Esophagus muscularis mucosa (tissue), 4 donors: Measurements from ENCODE around the gene BRD2. TPM values are rescaled to one million over a fixed set of nuclear protein-coding genes. Genes with fewer than 3 reads are reported as not detected.
A peak's percentile ranks its signal among the peaks of the same experiment; 100 is the strongest.

Experiments used
- DNase-seq: peaks from one replicate; pipeline ENCODE4 v3.0.0-alpha.2; 2017; ENCODE audit errors: extremely low spot score
- H3K27ac ChIP-seq, 4 donors: fragments of 200-600 bp; sonication (generic); replicated peaks in 1 of 4; 1 replicate in 3 of 4; 2 replicates in 1 of 4; pipeline ENCODE4 v1.5.1; 2016 to 2019; ENCODE audit warnings: mild to moderate bottlenecking in 1 of 4
- H3K27me3 ChIP-seq, 4 donors: fragments of 200-600 bp; sonication (generic); one replicate each; pipeline versions ENCODE4 v1.5.1 to v1.6.0; 2016 to 2019
- H3K36me3 ChIP-seq, 4 donors: fragments of 200-600 bp; sonication (generic); one replicate each; pipeline ENCODE4 v1.5.1; 2016 to 2019
- H3K4me1 ChIP-seq, 4 donors: fragments of 200-600 bp; sonication (generic); one replicate each; pipeline ENCODE4 v1.5.1; 2016 to 2019
- H3K4me3 ChIP-seq, 4 donors: fragments of 200-600 bp; sonication (generic); 1 replicate in 2 of 4; 2 replicates in 2 of 4; pipeline ENCODE4 v1.5.1; 2016 to 2019; ENCODE audit warnings: mild to moderate bottlenecking in 4 of 4, moderate library complexity in 1 of 4
- H3K9me3 ChIP-seq, 4 donors: fragments of 200-600 bp; sonication (generic); 1 replicate in 3 of 4; 2 replicates in 1 of 4; pipeline ENCODE4 v1.5.1; 2016 to 2019
- CTCF ChIP-seq, 3 experiments: fragments of 200-600 bp in 2 of 3; fragments of 450-650 bp in 1 of 3; sonication (generic) in 2 of 3; IDR thresholded peaks; one replicate each; pipeline ENCODE4 v1.5.1; 2017 to 2019; ENCODE audit warnings: antibody characterized with exemption in 3 of 3, mild to moderate bottlenecking in 2 of 3, moderate library complexity in 1 of 3
- EP300 ChIP-seq: sonication (generic); formaldehyde crosslinking; IDR thresholded peaks from one replicate; pipeline ENCODE4 v1.6.1; 2017; ENCODE audit warnings: antibody characterized with exemption
- POLR2A ChIP-seq: fragments of 450-650 bp; IDR thresholded peaks from one replicate; pipeline ENCODE4 v1.6.1; 2017; ENCODE audit warnings: antibody characterized with exemption, moderate library complexity, mild to moderate bottlenecking, low read depth
- POLR2AphosphoS5 ChIP-seq, 2 donors: sonication (generic); formaldehyde crosslinking; IDR thresholded peaks; one replicate each; pipeline ENCODE4 v1.6.1; 2017; ENCODE audit warnings: antibody characterized with exemption in 2 of 2
- WGBS: methylation state at CpG from one replicate; pipeline ENCODE4 v1.1.5; 2018; 5-methylcytosine and 5-hydroxymethylcytosine counted together
- intact Hi-C: fragments of 100-400 bp; cut with DNase I; formaldehyde crosslinking; loops from one replicate; pipeline ENCODE4 v1.15.1; 2023
- total RNA-seq, 4 donors: library from RNA; depleted of rRNA; stranded (reverse); fragments of >200 nt; gene quantifications; one replicate each; pipeline versions ENCODE4 v1.1.0 to v1.2.1, GENCODE V29; 2016

BRD2 gene
- total RNA-seq, 4 donors from 2014 or later: 107 to 148 (median 118) TPM

DNA sequence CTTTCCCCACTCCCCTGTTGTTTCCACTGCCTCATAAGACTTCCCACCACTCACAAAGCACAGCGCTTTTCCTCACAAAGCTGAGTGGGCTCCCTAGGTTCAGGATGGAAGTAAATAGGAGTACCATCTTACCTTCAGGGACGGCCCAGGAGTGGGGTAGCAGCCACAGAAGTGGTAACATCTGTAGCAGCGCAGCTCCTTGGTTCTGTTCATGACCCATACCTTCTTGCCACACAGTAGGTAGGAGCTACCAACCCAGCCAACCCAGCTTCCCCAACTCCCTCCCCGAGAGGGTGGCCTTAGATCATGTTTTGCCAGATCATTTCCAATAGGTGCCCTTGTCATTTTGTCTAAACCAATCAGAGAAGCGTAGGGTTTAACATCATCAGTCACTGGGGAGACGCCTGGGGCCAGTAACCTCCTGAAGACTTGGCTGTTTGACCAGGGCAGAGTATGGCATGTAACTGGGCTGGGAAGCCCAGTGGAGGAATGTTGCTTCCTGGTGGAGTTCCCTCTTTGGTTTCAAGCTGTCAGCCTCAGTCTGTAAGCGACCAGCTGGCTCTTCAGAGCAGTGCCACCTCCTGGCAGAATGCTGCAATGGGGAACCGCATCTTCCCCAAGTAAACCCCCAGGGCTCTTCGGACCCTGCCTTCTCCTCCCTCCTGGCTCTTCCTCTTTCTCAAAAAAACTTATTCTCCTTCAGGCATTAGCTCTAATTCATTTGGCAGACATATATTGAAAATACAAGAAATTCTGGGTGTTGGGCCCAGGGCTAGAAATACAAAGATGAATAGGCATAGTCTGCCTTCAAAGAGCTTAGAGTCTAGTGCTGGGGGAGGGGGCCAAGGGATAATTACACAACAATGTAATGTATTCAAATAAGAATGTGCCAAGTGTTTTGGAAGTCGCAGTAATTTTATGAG is 15.3 kb upstream of the BRD2 start, which contains the start of gene HLA-DMA:
TSS of gene HLA-DMA (minus strand) at position 281 of the 923 bp plus-strand sequence. CDS start at position 220, 61 bp downstream.
- Histone ChIP-seq H3K4me1 (peaks cover 10 to 18% (median 14%) of the 10 kb centered on the region in 4 donors), H3K27ac (peak within 1 kb of the TSS; percentile 72 to 81 (median 78)), H3K9me3 (no peaks in the 10 kb centered on the region), H3K27me3 (no peaks in the 10 kb centered on the region), H3K4me3 (peak within 1 kb of the TSS; percentile 32 to 48 (median 40)), H3K36me3 (no peaks in the 10 kb centered on the region)
- 36% methylated on average over 10 of the region's 10 CpGs for WGBS
- peak; percentile 97 for DNase-seq
- intact Hi-C loops: loop anchor here (2.0 kb wide), 1 partner anchor 18 kb away; no protein-coding TSS in a partner anchor
- TF ChIP-seq EP300 (no peak), POLR2AphosphoS5 (IDR thresholded peaks at IDR 0.05) (peak; percentile 86 to 93), POLR2A (peak; percentile 39), CTCF (IDR thresholded peaks at IDR 0.05) (peak; percentile 83 to 90 (median 89))

- H3K9me3 ChIP-seq: no peaks in the 10 kb centered on the region
- TF ChIP-seq CTCF (IDR thresholded peaks at IDR 0.05): no peak
- TF ChIP-seq POLR2A: no peak
- no peak for TF ChIP-seq POLR2AphosphoS5 (IDR thresholded peaks at IDR 0.05)
- TF ChIP-seq EP300: no peak
- H3K4me1 ChIP-seq: peaks cover 10 to 18% (median 14%) of the 10 kb centered on the region in 4 donors
- no peak overlapping the region for H3K4me3 ChIP-seq
- H3K27me3 ChIP-seq: no peaks in the 10 kb centered on the region
- intact Hi-C loops: loop anchor here (2.0 kb wide), 1 partner anchor 19 kb away; no protein-coding TSS in a partner anchor
- peak; percentile 80 for DNase-seq
- no peaks in the 10 kb centered on the region for H3K36me3 ChIP-seq
- peak overlapping the region in 3 of 4 donors; percentile 72 to 81 (median 77) for H3K27ac ChIP-seq
- WGBS: 78% methylated on average over 4 of the region's 4 CpGs
Observed at GRCh38 chr6:32953775-32954174, 14.6 kb upstream of the BRD2 start.

DNA sequence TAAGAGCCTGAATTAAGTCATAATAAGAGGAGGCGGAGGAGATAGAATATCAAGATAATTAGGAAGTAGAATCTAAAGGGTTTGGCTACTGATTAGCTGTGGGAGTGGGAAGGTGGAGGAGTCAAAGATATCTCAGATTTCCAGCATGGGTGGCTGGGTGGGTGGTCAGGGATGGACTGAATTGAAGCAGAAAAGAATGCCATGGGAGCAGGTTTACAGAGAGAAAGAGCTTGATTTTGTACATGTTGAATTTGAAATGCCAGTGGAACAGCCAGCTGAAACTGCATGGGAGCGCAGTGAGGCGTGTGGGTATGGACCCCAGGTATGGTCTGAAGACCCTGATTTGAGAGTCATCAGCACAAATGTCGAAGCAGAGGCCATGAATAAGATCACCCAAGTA is 14.1 kb upstream of the BRD2 start:
- Histone ChIP-seq H3K4me3 (no peak overlapping the region), H3K27ac (no peak overlapping the region), H3K4me1 (peaks cover 10 to 18% (median 14%) of the 10 kb centered on the region in 4 donors), H3K36me3 (no peaks in the 10 kb centered on the region), H3K27me3 (no peaks in the 10 kb centered on the region), H3K9me3 (no peaks in the 10 kb centered on the region)
- intact Hi-C loops: no loop called here
- TF ChIP-seq EP300: no peak
- no peak for TF ChIP-seq CTCF (IDR thresholded peaks at IDR 0.05)
- no peak for TF ChIP-seq POLR2AphosphoS5 (IDR thresholded peaks at IDR 0.05)
- TF ChIP-seq POLR2A: no peak
- DNase-seq: peak; percentile 64
- WGBS: 85% methylated on average over 4 of the region's 4 CpGs

DNA sequence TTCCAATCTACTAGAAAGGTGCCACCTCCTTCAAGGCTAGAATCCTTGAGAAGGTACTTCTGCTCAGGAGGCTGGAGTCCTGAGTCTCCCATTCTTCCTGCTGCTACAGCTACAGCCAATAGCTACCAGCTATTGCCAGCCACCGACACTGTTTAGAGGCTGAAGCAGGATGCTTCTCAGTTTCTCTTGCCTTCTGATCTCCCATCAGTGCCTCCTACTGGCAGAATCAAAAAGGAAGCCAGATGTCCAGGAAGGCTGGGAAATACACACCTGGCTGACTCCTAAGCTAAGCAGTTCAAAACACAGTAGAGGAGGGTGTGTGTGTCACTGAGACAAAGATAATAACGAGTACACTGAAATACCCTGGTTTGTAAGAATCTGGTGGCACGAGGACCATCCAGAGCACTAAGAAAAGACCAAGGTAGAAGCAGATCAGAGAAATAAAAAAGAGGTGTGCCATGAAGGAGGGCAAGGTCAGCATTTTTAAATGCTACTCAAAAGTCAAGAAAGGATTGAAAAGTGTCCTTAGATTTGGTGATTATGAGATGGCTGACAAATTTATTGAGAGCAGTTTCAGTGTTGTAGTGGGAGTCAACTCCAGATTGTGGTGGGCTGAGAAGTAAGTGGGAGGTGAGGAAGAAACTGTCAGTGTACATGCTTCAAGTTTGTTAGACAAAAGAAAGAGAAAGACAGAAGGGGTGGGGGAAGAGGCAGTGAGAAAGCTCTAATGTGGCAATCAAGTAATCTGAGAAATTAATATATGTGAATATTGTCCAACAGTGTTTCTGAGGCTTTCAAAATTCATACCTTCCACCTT is 13.2 kb upstream of the BRD2 start:
- no peaks in the 10 kb centered on the region for H3K9me3 ChIP-seq
- WGBS: 36% methylated on average over 3 of the region's 3 CpGs
- H3K27me3 ChIP-seq: no peaks in the 10 kb centered on the region
- intact Hi-C loops: no loop called here
- no peak for TF ChIP-seq POLR2AphosphoS5 (IDR thresholded peaks at IDR 0.05)
- peak in 1 of 3 experiments; percentile 19 for TF ChIP-seq CTCF (IDR thresholded peaks at IDR 0.05)
- TF ChIP-seq EP300: no peak
- TF ChIP-seq POLR2A: no peak
- no peak overlapping the region for H3K4me3 ChIP-seq
- H3K36me3 ChIP-seq: no peaks in the 10 kb centered on the region
- peak; percentile 83 for DNase-seq
- no peak overlapping the region for H3K27ac ChIP-seq
- H3K4me1 ChIP-seq: peaks cover 10 to 18% (median 14%) of the 10 kb centered on the region in 4 donors
